ENCODE data around the gene SERPINA12. TPM values are rescaled to one million over a fixed set of nuclear protein-coding genes. Genes with fewer than 3 reads are reported as not detected.

SERPINA12 gene
- total and polyA plus RNA-seq, 2 experiments from 2014 or later: not detected

DNA sequence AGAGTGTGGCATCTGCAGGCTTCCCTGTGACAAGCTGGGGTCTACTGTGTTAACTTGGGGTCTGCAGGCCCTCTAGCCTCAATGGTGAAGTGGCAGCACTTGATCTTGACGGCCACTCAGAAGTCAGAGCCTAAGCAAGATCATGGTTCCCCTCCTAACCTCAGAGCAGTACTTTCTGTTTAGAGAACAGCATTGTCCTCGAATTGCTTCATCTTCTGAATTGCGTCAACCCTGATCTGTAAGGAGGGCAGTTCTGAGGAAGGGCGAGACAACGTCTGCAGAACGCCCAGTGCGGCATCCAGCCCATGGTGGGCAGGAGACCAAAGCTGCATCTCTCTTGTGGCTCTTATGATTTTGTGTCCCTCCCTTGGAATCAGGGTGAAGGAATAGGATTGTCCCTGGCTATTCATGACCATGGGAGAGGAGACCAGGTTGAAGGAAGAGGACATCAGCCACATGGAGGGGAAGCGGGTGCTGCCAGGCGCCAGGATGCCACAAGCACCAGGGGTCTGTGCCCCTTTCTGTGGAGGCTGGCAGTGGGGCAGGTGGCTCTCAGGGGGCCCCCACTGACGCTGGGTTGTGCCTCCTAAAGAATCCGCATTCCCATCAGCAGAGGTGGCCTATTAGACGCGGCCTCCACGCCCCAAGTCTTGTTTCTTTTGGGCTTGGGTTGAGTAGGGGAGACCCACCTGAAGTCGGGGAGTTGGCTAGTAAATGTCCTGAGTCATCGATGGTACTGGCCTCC lies 35.4 kb downstream of the SERPINA12 start:
- no peaks in the 10 kb centered on the region for H3K36me3 ChIP-seq (ENCODE audit: insufficient read depth)
- no peak for DNase-seq (ENCODE audit: low spot score)
- H2AFZ ChIP-seq: no peak overlapping the region
- Mint-ChIP-seq H3K36me3 (ENCODE audit: low read depth) (peaks cover 9% of the 10 kb centered on the region), H3K27me3 (ENCODE audit: insufficient read depth, low read depth, poor library complexity) (peaks cover 4% of the 10 kb centered on the region), H3K27ac (no peak overlapping the region), H3K9me3 (peaks cover 19% of the 10 kb centered on the region), H3K4me3 (no peak overlapping the region), H3K4me1 (no peaks in the 10 kb centered on the region; the same call in 2 of the 3 replicates)
- no peaks in the 10 kb centered on the region for H3K79me2 ChIP-seq (replicated peaks; ENCODE audit: insufficient read depth)
- H3K9me2 ChIP-seq (ENCODE audit: insufficient read depth): peaks cover 9% of the 10 kb centered on the region
- H4K20me1 ChIP-seq (replicated peaks; ENCODE audit: insufficient read depth): no peaks in the 10 kb centered on the region
- no peak overlapping the region for H3K27ac ChIP-seq (ENCODE audit: low read depth)
- no peaks in the 10 kb centered on the region for H3K4me1 ChIP-seq (ENCODE audit: insufficient read depth)
- TF ChIP-seq CREB1 (CRISPR knock-in tag; IDR thresholded peaks at IDR 0.05; ENCODE audit: low read depth): no peak
- no peak for TF ChIP-seq POLR2AphosphoS5 (IDR thresholded peaks at IDR 0.05; ENCODE audit: low read depth)
- no peak for TF ChIP-seq STAT1 (IDR thresholded peaks at IDR 0.05; ENCODE audit: unreplicated experiment)
- TF ChIP-seq, protein P1, sequence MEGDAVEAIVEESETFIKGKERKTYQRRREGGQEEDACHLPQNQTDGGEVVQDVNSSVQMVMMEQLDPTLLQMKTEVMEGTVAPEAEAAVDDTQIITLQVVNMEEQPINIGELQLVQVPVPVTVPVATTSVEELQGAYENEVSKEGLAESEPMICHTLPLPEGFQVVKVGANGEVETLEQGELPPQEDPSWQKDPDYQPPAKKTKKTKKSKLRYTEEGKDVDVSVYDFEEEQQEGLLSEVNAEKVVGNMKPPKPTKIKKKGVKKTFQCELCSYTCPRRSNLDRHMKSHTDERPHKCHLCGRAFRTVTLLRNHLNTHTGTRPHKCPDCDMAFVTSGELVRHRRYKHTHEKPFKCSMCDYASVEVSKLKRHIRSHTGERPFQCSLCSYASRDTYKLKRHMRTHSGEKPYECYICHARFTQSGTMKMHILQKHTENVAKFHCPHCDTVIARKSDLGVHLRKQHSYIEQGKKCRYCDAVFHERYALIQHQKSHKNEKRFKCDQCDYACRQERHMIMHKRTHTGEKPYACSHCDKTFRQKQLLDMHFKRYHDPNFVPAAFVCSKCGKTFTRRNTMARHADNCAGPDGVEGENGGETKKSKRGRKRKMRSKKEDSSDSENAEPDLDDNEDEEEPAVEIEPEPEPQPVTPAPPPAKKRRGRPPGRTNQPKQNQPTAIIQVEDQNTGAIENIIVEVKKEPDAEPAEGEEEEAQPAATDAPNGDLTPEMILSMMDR (conservative IDR thresholded peaks at IDR 0.05; ENCODE audit: low read depth in 2 of 2): no peak
- no peak for TF ChIP-seq EZH2phosphoT487 (IDR thresholded peaks at IDR 0.05; ENCODE audit: unreplicated experiment)
- no peak for TF ChIP-seq JUNB (IDR thresholded peaks at IDR 0.05; ENCODE audit: unreplicated experiment)
- TF ChIP-seq, protein P2, sequence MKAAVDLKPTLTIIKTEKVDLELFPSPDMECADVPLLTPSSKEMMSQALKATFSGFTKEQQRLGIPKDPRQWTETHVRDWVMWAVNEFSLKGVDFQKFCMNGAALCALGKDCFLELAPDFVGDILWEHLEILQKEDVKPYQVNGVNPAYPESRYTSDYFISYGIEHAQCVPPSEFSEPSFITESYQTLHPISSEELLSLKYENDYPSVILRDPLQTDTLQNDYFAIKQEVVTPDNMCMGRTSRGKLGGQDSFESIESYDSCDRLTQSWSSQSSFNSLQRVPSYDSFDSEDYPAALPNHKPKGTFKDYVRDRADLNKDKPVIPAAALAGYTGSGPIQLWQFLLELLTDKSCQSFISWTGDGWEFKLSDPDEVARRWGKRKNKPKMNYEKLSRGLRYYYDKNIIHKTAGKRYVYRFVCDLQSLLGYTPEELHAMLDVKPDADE (IDR thresholded peaks at IDR 0.05): no peak
- no peaks in the 10 kb centered on the region for H3F3A ChIP-seq (replicated peaks; ENCODE audit: low read depth)
- H3K4me3 ChIP-seq: no peak overlapping the region
- H3K27me3 ChIP-seq (ENCODE audit: insufficient read depth): no peaks in the 10 kb centered on the region
- no peak for ATAC-seq
- no peak overlapping the region for H3K4me2 ChIP-seq

DNA sequence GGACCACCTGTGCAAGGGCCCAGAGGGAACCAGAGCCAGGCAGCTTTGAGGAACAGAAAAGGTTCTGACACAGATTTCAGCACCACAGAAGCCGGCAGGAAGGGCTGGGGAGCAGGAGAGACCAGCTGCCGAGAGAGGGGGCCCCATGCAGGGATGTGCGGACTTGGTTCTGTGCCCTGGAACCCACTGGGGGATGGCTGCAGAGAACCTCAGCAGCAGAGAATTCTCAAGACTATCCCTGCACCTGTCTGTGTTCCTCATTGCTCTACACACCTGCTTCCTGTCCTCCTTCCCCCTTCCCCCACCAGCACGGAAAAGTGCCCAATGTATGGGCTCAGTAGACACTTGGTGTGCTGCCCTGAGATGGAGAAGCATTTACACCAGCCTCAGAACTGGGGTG lies 36.4 kb downstream of the SERPINA12 start:
- Histone ChIP-seq H3K36me3 (ENCODE audit: insufficient read depth) (no peaks in the 10 kb centered on the region), H3F3A (replicated peaks; ENCODE audit: low read depth) (no peaks in the 10 kb centered on the region), H3K4me1 (ENCODE audit: insufficient read depth) (no peaks in the 10 kb centered on the region), H3K9me2 (ENCODE audit: insufficient read depth) (peaks cover 15% of the 10 kb centered on the region), H3K27me3 (ENCODE audit: insufficient read depth) (no peaks in the 10 kb centered on the region), H2AFZ (no peak overlapping the region), H3K4me3 (no peak overlapping the region), H3K79me2 (replicated peaks; ENCODE audit: insufficient read depth) (no peaks in the 10 kb centered on the region), H3K4me2 (no peak overlapping the region), H3K27ac (ENCODE audit: low read depth) (no peak overlapping the region), H4K20me1 (replicated peaks; ENCODE audit: insufficient read depth) (no peaks in the 10 kb centered on the region)
- ATAC-seq: no peak
- Mint-ChIP-seq H3K4me1 (no peaks in the 10 kb centered on the region; the same call in 2 of the 3 replicates), H3K4me3 (no peak overlapping the region), H3K36me3 (ENCODE audit: low read depth) (peaks cover 5% of the 10 kb centered on the region), H3K27ac (no peak overlapping the region), H3K27me3 (ENCODE audit: insufficient read depth, low read depth, poor library complexity) (peaks cover 4% of the 10 kb centered on the region), H3K9me3 (peaks cover 9% of the 10 kb centered on the region)
- DNase-seq (ENCODE audit: low spot score): no peak
- no peak for TF ChIP-seq POLR2AphosphoS5 (IDR thresholded peaks at IDR 0.05; ENCODE audit: low read depth)
- TF ChIP-seq, protein P1 (conservative IDR thresholded peaks at IDR 0.05; ENCODE audit: low read depth in 2 of 2): no peak
- TF ChIP-seq, protein P3, sequence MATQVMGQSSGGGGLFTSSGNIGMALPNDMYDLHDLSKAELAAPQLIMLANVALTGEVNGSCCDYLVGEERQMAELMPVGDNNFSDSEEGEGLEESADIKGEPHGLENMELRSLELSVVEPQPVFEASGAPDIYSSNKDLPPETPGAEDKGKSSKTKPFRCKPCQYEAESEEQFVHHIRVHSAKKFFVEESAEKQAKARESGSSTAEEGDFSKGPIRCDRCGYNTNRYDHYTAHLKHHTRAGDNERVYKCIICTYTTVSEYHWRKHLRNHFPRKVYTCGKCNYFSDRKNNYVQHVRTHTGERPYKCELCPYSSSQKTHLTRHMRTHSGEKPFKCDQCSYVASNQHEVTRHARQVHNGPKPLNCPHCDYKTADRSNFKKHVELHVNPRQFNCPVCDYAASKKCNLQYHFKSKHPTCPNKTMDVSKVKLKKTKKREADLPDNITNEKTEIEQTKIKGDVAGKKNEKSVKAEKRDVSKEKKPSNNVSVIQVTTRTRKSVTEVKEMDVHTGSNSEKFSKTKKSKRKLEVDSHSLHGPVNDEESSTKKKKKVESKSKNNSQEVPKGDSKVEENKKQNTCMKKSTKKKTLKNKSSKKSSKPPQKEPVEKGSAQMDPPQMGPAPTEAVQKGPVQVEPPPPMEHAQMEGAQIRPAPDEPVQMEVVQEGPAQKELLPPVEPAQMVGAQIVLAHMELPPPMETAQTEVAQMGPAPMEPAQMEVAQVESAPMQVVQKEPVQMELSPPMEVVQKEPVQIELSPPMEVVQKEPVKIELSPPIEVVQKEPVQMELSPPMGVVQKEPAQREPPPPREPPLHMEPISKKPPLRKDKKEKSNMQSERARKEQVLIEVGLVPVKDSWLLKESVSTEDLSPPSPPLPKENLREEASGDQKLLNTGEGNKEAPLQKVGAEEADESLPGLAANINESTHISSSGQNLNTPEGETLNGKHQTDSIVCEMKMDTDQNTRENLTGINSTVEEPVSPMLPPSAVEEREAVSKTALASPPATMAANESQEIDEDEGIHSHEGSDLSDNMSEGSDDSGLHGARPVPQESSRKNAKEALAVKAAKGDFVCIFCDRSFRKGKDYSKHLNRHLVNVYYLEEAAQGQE (IDR thresholded peaks at IDR 0.05; ENCODE audit: unreplicated experiment): no peak
